ENCODE measurements around the gene SLC43A3. TPM values are rescaled to one million over a fixed set of nuclear protein-coding genes. Genes with fewer than 3 reads are reported as not detected.

SLC43A3 gene
- total RNA-seq, 2 donors from 2014 or later: 31.7 to 61.3 TPM

DNA sequence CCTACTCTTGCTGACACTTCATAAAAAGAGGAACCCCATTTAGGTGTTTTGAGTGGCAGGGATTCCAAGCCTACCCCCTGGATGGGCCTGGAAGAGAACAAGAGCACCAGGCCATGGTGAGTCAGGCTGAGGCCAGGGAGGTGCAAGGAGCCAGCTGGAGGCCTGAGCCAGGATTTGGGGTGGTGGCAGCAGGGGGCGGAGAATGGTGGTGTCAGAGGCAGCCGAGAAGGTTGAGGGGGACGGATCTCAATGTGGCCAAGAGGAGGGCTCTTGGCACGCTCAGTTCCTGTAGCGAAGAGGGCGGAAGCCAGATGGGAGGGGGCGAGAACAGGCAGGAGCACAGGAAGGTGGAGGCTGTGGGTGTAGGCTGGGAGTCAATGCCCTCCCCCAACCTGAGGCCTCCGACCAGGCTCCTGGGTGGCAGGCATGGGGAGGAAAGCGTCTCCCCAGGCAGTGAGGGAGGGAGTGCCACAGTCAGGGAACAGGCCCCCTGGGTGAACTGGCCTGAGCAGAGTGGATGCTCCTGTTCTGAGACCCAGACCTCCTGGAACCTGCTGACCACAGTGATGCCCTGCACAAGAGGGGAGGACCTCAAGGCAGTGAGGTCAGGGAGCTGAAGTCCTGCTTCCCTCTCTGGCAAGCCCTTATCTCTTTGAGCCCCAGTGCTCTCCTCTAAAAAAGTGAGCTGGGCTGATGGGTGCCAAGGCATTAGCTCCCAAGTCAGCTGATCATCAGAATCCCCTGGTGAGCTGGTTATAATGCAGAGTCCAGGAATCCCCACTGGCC lies 47.3 kb upstream of the SLC43A3 start:
- no peaks in the 10 kb centered on the region for H3K27me3 ChIP-seq
- H3K36me3 ChIP-seq: no peaks in the 10 kb centered on the region
- no peak overlapping the region for H3K4me3 ChIP-seq
- peaks cover 0 to 12% of the 10 kb centered on the region in 2 donors for H3K4me1 ChIP-seq
- no peaks in the 10 kb centered on the region for H3K9me3 ChIP-seq
- no peak for DNase-seq (ENCODE audit: low spot score)
- TF ChIP-seq, protein P1, sequence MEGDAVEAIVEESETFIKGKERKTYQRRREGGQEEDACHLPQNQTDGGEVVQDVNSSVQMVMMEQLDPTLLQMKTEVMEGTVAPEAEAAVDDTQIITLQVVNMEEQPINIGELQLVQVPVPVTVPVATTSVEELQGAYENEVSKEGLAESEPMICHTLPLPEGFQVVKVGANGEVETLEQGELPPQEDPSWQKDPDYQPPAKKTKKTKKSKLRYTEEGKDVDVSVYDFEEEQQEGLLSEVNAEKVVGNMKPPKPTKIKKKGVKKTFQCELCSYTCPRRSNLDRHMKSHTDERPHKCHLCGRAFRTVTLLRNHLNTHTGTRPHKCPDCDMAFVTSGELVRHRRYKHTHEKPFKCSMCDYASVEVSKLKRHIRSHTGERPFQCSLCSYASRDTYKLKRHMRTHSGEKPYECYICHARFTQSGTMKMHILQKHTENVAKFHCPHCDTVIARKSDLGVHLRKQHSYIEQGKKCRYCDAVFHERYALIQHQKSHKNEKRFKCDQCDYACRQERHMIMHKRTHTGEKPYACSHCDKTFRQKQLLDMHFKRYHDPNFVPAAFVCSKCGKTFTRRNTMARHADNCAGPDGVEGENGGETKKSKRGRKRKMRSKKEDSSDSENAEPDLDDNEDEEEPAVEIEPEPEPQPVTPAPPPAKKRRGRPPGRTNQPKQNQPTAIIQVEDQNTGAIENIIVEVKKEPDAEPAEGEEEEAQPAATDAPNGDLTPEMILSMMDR (IDR thresholded peaks at IDR 0.05): no peak
- H3K27ac ChIP-seq: no peak overlapping the region

DNA sequence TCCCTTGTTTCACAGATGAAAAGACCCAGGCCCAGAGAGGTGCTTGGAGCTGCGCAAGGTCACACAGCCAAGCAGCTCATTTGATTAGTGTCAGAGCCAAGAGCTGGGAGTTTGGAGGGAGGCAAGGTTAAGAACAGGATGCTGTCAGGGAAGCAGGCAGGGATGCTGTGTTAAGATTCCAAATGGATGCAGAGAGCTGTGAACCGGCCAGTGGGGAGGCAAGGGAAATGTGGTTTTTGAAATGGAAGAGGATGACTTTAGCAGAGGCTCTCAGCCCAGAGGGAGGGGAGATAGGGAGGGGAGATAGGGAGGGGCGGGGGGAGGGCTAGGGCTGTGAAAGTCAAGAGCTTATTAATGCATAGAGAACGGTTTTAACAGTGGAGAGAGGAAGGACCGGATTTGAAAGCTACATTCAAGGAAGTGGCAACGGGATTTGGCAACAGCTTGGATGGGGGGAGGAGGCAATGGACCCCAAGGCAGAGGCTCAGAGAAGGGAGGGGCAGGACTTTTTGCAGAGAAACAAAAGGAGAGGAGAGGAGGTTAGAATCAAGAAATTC lies 46.4 kb upstream of the SLC43A3 start:
- no peaks in the 10 kb centered on the region for H3K27me3 ChIP-seq
- no peak overlapping the region for H3K27ac ChIP-seq
- peaks cover 0 to 12% of the 10 kb centered on the region in 2 donors for H3K4me1 ChIP-seq
- DNase-seq (ENCODE audit: low spot score): no peak
- TF ChIP-seq, protein P1 (IDR thresholded peaks at IDR 0.05): no peak
- H3K4me3 ChIP-seq: no peak overlapping the region
- H3K9me3 ChIP-seq: no peaks in the 10 kb centered on the region
- H3K36me3 ChIP-seq: no peaks in the 10 kb centered on the region

DNA sequence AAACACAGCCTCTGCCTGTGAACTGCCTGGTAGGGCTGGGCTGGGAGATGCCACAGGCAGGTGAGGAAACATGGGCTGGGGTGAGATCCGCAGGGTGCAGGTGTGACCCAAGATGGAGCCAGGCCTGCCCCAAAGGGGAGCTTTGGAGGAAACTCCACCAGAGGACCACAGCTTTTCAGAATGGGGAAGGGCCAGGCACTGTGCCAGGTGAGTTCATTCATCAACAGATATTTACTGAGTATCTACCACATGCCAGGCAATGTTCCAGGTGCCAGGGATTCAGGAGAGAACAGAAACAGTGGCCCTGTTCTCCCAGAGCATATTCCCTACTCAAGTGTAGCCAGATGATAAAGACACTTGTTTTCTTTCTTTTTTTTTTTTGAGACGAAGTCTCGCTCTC lies 44.6 kb upstream of the SLC43A3 start:
- TF ChIP-seq, protein P1 (IDR thresholded peaks at IDR 0.05): no peak
- DNase-seq (ENCODE audit: low spot score): no peak
- Histone ChIP-seq H3K27ac (no peak overlapping the region), H3K4me3 (no peak overlapping the region), H3K9me3 (no peaks in the 10 kb centered on the region), H3K36me3 (no peaks in the 10 kb centered on the region), H3K27me3 (no peaks in the 10 kb centered on the region), H3K4me1 (peaks cover 0 to 8% of the 10 kb centered on the region in 2 donors)

DNA sequence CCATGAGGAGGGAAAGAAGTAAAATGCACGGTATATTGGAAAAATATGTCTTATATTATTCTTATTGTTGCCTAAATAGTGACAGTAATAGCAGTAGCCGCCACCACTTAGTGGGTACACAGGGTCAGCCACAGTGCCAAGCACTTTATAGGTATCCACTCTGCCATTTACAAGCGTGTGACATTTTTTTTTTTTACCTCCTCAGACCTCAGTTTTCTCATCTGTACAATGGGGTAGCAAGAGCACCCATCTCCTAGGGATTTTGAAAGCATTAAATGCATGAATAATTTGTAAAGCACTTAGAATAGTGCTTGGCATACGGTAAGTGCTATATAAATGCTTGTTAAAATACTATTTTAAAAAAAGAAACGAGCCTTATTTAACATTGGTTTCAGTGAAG lies 42.3 kb upstream of the SLC43A3 start:
- no peak for DNase-seq (ENCODE audit: low spot score)
- Histone ChIP-seq H3K36me3 (no peaks in the 10 kb centered on the region), H3K27ac (no peak overlapping the region), H3K4me3 (no peak overlapping the region), H3K4me1 (no peaks in the 10 kb centered on the region), H3K27me3 (no peaks in the 10 kb centered on the region), H3K9me3 (no peaks in the 10 kb centered on the region)
- TF ChIP-seq, protein P1 (IDR thresholded peaks at IDR 0.05): no peak

DNA sequence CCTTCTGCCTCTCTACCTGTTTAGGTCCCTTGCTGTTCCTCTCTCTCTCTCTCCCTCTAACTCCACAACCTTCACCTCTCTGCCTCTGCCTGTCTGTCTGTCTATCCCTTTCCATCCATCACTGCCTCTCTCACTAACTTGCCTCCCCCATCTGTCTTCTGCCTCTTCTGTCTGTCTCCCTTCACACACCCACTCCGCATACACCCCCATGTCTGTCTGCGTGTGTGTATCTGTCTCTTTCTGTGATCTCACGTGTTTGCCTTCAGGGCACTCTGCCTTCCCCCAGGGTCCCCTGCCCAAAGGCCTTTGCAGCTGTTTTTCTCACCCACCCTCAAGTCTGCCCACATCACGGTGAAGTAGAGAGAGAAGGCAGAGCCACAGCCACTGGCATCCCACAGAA lies 41.4 kb upstream of the SLC43A3 start:
- TF ChIP-seq, protein P1 (IDR thresholded peaks at IDR 0.05): no peak
- Histone ChIP-seq H3K36me3 (no peaks in the 10 kb centered on the region), H3K4me3 (no peak overlapping the region), H3K27ac (no peak overlapping the region), H3K27me3 (no peaks in the 10 kb centered on the region), H3K9me3 (no peaks in the 10 kb centered on the region), H3K4me1 (no peaks in the 10 kb centered on the region)
- DNase-seq (ENCODE audit: low spot score): no peak
